ENCODE results near the gene OSGEP.

DNA sequence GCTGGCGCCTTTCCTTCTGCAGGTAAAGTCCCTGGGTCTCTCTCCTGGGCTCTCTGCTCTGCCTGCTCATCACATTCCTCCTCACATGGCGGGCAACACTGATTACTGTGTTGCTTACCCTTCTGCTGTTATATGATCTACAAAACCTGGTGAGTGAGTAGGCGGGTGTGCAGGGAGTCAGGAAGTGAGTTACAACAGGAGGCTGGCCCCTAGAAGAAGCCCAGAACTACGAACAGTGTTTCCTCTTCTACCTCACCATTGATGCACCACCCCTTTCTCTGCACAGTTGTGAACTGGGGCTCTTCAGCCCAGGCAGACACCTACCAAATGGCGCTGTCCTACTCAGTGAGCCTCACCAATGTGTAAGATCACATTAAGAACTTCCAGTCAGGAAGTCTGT, 13.7 kb downstream of the OSGEP start:
- TF ChIP-seq, protein P1, sequence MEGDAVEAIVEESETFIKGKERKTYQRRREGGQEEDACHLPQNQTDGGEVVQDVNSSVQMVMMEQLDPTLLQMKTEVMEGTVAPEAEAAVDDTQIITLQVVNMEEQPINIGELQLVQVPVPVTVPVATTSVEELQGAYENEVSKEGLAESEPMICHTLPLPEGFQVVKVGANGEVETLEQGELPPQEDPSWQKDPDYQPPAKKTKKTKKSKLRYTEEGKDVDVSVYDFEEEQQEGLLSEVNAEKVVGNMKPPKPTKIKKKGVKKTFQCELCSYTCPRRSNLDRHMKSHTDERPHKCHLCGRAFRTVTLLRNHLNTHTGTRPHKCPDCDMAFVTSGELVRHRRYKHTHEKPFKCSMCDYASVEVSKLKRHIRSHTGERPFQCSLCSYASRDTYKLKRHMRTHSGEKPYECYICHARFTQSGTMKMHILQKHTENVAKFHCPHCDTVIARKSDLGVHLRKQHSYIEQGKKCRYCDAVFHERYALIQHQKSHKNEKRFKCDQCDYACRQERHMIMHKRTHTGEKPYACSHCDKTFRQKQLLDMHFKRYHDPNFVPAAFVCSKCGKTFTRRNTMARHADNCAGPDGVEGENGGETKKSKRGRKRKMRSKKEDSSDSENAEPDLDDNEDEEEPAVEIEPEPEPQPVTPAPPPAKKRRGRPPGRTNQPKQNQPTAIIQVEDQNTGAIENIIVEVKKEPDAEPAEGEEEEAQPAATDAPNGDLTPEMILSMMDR (conservative IDR thresholded peaks at IDR 0.05; ENCODE audit: low read depth in 2 of 2): no peak
- TF ChIP-seq EZH2 (IDR thresholded peaks at IDR 0.05; ENCODE audit: low read depth, unreplicated experiment) (no peak), EZH2phosphoT487 (IDR thresholded peaks at IDR 0.05; ENCODE audit: unreplicated experiment) (no peak), POLR2AphosphoS5 (IDR thresholded peaks at IDR 0.05; ENCODE audit: low read depth) (no peak), ZNF114 (CRISPR knock-in tag; IDR thresholded peaks at IDR 0.05) (no peak), CREB1 (CRISPR knock-in tag; IDR thresholded peaks at IDR 0.05; ENCODE audit: low read depth) (no peak)
- TF ChIP-seq, protein P2, sequence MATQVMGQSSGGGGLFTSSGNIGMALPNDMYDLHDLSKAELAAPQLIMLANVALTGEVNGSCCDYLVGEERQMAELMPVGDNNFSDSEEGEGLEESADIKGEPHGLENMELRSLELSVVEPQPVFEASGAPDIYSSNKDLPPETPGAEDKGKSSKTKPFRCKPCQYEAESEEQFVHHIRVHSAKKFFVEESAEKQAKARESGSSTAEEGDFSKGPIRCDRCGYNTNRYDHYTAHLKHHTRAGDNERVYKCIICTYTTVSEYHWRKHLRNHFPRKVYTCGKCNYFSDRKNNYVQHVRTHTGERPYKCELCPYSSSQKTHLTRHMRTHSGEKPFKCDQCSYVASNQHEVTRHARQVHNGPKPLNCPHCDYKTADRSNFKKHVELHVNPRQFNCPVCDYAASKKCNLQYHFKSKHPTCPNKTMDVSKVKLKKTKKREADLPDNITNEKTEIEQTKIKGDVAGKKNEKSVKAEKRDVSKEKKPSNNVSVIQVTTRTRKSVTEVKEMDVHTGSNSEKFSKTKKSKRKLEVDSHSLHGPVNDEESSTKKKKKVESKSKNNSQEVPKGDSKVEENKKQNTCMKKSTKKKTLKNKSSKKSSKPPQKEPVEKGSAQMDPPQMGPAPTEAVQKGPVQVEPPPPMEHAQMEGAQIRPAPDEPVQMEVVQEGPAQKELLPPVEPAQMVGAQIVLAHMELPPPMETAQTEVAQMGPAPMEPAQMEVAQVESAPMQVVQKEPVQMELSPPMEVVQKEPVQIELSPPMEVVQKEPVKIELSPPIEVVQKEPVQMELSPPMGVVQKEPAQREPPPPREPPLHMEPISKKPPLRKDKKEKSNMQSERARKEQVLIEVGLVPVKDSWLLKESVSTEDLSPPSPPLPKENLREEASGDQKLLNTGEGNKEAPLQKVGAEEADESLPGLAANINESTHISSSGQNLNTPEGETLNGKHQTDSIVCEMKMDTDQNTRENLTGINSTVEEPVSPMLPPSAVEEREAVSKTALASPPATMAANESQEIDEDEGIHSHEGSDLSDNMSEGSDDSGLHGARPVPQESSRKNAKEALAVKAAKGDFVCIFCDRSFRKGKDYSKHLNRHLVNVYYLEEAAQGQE (IDR thresholded peaks at IDR 0.05; ENCODE audit: unreplicated experiment): no peak

All from GM23338 (cell line).